Measurements from ENCODE around the gene KAZN. TPM values are rescaled to one million over a fixed set of nuclear protein-coding genes. Genes with fewer than 3 reads are reported as not detected.

Gene KAZN
- total and polyA plus RNA-seq, 2 of the 8 experiments (the other 6 are each of a cell fraction or from before 2014, with no cell fraction given) = 3.7 to 11.8 TPM

DNA sequence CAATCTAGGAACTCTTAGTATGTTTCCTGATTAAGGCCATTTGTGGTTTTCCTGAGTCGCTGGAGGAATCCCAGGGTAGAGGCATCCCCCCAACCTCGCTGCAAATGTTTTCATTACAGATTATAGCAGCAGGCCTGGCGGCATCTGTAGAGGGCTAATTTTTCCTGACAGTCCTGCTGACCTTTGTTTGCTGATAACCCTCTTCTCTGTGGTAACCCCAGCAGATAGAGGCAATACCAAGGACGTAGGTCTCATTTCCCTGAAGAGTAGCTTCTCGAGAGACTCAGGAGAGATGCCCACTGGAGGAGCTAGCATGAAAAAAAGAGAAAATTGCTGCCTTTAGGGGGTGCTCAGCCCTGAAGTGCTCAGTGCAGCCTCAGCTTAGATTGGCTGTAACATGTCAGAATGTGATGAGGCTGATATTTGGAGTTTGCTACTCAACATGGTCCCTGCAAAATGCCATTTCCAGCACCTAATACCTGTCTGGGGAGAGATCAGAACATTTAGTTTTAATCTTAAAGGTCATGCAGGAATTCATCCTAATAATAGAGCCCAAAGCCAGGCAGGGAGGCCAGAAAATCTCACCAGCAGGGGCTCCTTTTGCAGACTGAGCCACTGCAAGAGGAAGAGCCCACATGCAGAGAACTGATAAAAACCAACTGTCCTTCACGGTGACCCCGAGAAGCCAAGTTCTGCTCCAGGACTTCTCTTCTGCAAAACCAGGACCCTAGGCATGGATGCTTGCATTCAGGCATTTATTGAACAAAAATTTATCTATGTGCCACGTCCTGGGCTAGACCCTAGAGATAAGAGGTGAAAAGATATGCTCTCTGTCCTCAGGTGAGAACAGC lies 184.5 kb downstream of the KAZN start:
- no peak for DNase-seq (ENCODE audit: low read depth in 1 of 2, low spot score in 2 of 2)

More for the DNA sequence above, 184.5 kb downstream of the KAZN start:
- H3K9me3 ChIP-seq (ENCODE audit: insufficient read depth in 2 of 2, low read depth in 1 of 2, low read length in 1 of 2) = no peaks in the 10 kb centered on the region
- ChIA-PET CTCF (ENCODE audit: partially characterized antibody) (interaction anchor here (1.4 to 1.5 kb wide), 3 partner anchors 22 to 68 kb away, joined by 3 to 6 read pairs (median 4); no protein-coding TSS in a partner anchor), POLR2A (ENCODE audit: partially characterized antibody) (no interaction called here)
- no peaks in the 10 kb centered on the region for H3K23me2 ChIP-seq (ENCODE audit: low read depth, low read length)
- H3K79me1 ChIP-seq (ENCODE audit: low read depth, low read length) = no peaks in the 10 kb centered on the region; the same call in 1 of the 2 replicates
- no peak overlapping the region for H3K23ac ChIP-seq (ENCODE audit: insufficient read length)
- H3K4me2 ChIP-seq (ENCODE audit: insufficient read depth in 1 of 2, low read depth in 2 of 2, low read length in 2 of 2) = no peak overlapping the region; a peak in 1 of 4 replicates
- H3K4me1 ChIP-seq (replicated peaks in 1 of 4; ENCODE audit: control insufficient read depth in 3 of 4, insufficient read depth in 4 of 4, low read length in 3 of 4) = peaks cover 3 to 22% (median 9%) of the 10 kb centered on the region in 4 experiments; a peak in 6 of 7 replicates
- no peaks in the 10 kb centered on the region for H4K20me1 ChIP-seq (replicated peaks in 1 of 2; ENCODE audit: control insufficient read depth in 1 of 2, insufficient read depth in 2 of 2, low read length in 2 of 2)
- H3K27me3 ChIP-seq (replicated peaks in 1 of 4; ENCODE audit: control insufficient read depth in 3 of 4, extremely low read depth in 1 of 4, insufficient read depth in 3 of 4, low read length in 3 of 4) = no peaks in the 10 kb centered on the region
- H3K79me2 ChIP-seq (ENCODE audit: control insufficient read depth in 1 of 2, insufficient read depth in 2 of 2, low read length in 2 of 2) = no peaks in the 10 kb centered on the region
- H3K27ac ChIP-seq (ENCODE audit: low read depth, low read length) = no peak overlapping the region
- no peak overlapping the region for H2BK12ac ChIP-seq (ENCODE audit: low read depth, low read length)
- H3K4ac ChIP-seq (replicated peaks; ENCODE audit: insufficient read length, low read depth, low read length) = no peak overlapping the region
- no peak overlapping the region for H4K5ac ChIP-seq (ENCODE audit: insufficient read length, low read depth, low read length)
- H3K36me3 ChIP-seq (ENCODE audit: control insufficient read depth in 2 of 4, insufficient read depth in 4 of 4, low read length in 3 of 4) = no peaks in the 10 kb centered on the region; a peak in 2 of 8 replicates
- H3K4me3 ChIP-seq (ENCODE audit: extremely low read depth in 1 of 4, insufficient read depth in 2 of 4, low read depth in 3 of 4, low read length in 4 of 4) = no peak overlapping the region
- no peak overlapping the region for H4K91ac ChIP-seq (replicated peaks; ENCODE audit: insufficient read length, low read length)
- no peak overlapping the region for H3K14ac ChIP-seq (ENCODE audit: insufficient read length)
- H2AFZ ChIP-seq (ENCODE audit: low read length) = no peak overlapping the region
- H3K18ac ChIP-seq (ENCODE audit: extremely low read depth, low read length) = no peak overlapping the region
- no peak overlapping the region for H2BK120ac ChIP-seq (replicated peaks; ENCODE audit: low read depth, low read length)
- no peak overlapping the region for H2BK20ac ChIP-seq (ENCODE audit: low read length)
- WGBS, 2 experiments (ENCODE audit: extremely low coverage in 1 of 2, insufficient coverage in 1 of 2, insufficient read length in 1 of 2, insufficient replicate concordance in 2 of 2, low coverage in 1 of 2, low lambda C conversion rate in 2 of 2, missing lambda C conversion rate in 1 of 2) = 81% methylated on average over 8 of the region's 8 CpGs; no CpG with 5 or more reads in 1 of the 2 experiments
- TF ChIP-seq TCF12 (IDR thresholded peaks at IDR 0.05; ENCODE audit: low read depth, low read length) (no peak), SIX5 (IDR thresholded peaks at IDR 0.05; ENCODE audit: low read depth, low read length) (no peak), KDM4A (IDR thresholded peaks at IDR 0.05; ENCODE audit: low read depth, low read length, severe bottlenecking) (no peak), USF2 (IDR thresholded peaks at IDR 0.05; ENCODE audit: low read length) (no peak), KDM1A (IDR thresholded peaks at IDR 0.05; ENCODE audit: borderline replicate concordance, low read length) (0 out of 2 replicates have a peak, but pooled peaks have one; percentile 14)
- TF ChIP-seq, protein P1, sequence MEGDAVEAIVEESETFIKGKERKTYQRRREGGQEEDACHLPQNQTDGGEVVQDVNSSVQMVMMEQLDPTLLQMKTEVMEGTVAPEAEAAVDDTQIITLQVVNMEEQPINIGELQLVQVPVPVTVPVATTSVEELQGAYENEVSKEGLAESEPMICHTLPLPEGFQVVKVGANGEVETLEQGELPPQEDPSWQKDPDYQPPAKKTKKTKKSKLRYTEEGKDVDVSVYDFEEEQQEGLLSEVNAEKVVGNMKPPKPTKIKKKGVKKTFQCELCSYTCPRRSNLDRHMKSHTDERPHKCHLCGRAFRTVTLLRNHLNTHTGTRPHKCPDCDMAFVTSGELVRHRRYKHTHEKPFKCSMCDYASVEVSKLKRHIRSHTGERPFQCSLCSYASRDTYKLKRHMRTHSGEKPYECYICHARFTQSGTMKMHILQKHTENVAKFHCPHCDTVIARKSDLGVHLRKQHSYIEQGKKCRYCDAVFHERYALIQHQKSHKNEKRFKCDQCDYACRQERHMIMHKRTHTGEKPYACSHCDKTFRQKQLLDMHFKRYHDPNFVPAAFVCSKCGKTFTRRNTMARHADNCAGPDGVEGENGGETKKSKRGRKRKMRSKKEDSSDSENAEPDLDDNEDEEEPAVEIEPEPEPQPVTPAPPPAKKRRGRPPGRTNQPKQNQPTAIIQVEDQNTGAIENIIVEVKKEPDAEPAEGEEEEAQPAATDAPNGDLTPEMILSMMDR (IDR thresholded peaks at IDR 0.05; ENCODE audit: control extremely low read depth in 1 of 3, insufficient read depth in 1 of 3, low read depth in 1 of 3, low read length in 3 of 3) = peak in 2 of 3 experiments; percentile 19 to 22; a peak in 3 of 4 replicates
- TF ChIP-seq, protein P2, sequence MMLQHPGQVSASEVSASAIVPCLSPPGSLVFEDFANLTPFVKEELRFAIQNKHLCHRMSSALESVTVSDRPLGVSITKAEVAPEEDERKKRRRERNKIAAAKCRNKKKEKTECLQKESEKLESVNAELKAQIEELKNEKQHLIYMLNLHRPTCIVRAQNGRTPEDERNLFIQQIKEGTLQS (IDR thresholded peaks at IDR 0.05; ENCODE audit: insufficient read depth, low read depth, low read length) = no peak
- no peak overlapping the region for H2AK5ac ChIP-seq (ENCODE audit: low read depth, low read length)
- peak overlapping the region; percentile 60; the same call in 1 of the 2 replicates for H2BK5ac ChIP-seq (ENCODE audit: low read depth, low read length)
- no peak for FAIRE-seq
- no peak overlapping the region; a peak in 1 of 7 replicates for H3K9ac ChIP-seq (replicated peaks in 1 of 4; ENCODE audit: extremely low read depth in 1 of 4, low read depth in 3 of 4, low read length in 3 of 4)
- H4K8ac ChIP-seq (ENCODE audit: extremely low read depth, insufficient read depth, low read length) = no peak overlapping the region
- H2BK15ac ChIP-seq (ENCODE audit: low read length) = no peak overlapping the region
- no peak overlapping the region for H3K56ac ChIP-seq (replicated peaks; ENCODE audit: insufficient read length, low read depth, low read length)
